ENCODE measurements around the gene TRIM28.

DNA sequence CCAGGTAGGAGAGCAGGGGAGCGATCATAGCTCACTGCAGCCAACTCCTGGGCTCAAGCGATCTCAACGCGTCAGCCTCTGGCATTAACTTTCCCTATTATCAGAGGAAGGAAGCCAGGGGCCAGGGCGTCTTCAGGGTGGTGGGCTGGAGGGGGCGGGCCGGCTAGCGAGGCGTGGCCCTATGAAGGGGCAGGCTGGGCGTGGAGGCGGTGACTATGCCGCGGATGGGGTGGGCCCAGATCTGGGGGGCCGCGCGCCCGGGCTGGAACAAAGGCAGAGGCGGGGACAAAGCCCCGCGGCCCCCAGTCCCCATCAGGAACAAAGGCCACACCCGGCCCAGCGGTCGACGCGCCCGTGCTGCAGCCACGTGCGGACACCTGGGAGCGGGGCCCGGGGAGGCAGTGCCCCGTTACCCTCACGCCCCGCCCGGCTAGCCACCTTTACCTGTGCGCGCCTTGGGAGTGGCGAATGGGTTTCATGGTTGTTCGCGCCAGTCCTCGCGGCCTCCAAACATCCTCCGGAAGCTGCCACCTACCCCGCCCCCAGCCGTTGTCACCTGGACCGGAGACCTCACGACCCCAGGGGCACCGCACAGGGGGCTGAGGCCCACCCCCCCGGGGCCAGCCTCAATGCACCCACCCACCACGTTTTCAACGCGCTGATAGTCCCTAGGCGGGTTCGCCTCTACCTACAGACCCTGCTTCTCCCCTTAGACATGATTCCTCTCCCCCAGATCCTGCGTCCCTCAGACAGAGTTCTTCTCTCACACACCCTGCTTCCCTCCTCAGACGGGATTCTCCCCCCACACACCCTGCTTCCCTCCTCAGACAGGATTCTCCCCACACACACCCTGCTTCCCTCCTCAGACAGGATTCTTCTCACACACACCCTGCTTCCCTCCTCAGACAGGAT lies 5.4 kb upstream of the TRIM28 start:
- TF ChIP-seq, protein P1, sequence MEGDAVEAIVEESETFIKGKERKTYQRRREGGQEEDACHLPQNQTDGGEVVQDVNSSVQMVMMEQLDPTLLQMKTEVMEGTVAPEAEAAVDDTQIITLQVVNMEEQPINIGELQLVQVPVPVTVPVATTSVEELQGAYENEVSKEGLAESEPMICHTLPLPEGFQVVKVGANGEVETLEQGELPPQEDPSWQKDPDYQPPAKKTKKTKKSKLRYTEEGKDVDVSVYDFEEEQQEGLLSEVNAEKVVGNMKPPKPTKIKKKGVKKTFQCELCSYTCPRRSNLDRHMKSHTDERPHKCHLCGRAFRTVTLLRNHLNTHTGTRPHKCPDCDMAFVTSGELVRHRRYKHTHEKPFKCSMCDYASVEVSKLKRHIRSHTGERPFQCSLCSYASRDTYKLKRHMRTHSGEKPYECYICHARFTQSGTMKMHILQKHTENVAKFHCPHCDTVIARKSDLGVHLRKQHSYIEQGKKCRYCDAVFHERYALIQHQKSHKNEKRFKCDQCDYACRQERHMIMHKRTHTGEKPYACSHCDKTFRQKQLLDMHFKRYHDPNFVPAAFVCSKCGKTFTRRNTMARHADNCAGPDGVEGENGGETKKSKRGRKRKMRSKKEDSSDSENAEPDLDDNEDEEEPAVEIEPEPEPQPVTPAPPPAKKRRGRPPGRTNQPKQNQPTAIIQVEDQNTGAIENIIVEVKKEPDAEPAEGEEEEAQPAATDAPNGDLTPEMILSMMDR (IDR thresholded peaks at IDR 0.05) = no peak
- TF ChIP-seq POLR2A (IDR thresholded peaks at IDR 0.05) = no peak
